Stimulated activated CD4-positive, alpha-beta T cell treated with anti-CD3 and anti-CD28 coated beads, Interleukin-12 subunit alpha, Interleukin-12 subunit beta, amount 100 ng/mL, for 24 hours (primary cell): ENCODE data around the gene CCR8.
"Not testable (repeated sequence)": the region's sequence is repeated elsewhere in the genome, so short reads cannot be mapped to it uniquely, and the experiment has no call there.

Source experiments
- DNase-seq, 2 experiments: peaks; one replicate each; pipeline ENCODE4 v3.0.0-alpha.2; 2020; ENCODE audit warnings: low read depth in 2 of 2

CCR8 gene

DNA sequence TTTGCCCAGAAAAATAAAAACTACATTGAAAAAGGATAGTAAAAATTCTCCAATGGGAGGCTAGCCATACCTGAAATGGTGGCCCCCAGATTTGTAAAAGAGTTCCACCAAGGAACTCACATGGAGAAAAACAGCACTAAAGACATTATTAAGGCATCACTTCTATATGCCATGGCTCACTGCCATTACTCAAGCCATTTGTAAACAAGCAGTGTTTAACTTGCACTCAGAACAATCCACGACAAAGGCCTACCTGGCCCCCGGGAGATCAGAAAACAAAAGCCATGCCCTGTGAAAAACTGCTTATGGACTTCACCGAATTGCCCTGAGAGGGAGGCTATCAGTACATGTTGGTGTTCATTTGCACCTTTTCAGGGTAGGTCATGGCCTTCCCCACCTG is 19.6 kb downstream of the CCR8 start:
- no peak for DNase-seq

DNA sequence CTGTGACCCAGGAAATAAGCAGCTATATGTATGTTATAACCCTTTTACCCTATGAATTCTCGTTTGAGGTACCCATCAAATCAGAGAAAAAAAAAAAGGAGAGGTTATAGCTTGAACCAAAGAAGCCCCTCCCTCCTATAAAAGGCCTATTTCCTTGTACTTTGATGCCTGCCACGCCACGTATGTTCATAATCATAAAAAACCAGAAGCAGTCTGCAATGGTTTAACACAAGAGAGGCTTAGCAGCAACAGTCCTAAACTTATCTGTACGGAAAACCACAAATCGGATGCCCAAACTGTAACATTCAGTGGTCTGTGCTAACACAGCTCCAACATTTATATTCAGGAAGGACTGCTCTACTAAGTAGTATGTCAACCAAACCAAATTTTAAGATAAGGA is 21.2 kb downstream of the CCR8 start:
- no peak for DNase-seq

DNA sequence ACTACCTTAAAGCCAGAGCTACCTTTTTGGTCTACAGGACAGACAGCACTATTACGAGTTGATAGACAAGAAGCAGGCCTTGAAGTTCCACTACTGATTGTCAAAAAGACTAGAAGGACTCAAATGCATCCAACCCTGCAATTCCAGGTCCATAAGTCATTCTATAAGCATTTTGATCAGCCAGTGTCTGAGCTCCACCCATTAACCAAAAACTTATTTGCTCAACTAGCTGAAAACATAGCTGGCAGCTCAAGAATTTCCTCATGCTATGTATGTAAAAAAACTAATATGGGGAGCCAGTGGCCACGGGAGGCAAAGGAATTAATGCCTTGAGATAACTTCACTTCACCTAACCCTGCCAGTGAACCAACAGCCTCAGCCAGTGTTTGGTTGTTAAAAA is 21.6 kb downstream of the CCR8 start:
- not testable (repeated sequence) for DNase-seq

DNA sequence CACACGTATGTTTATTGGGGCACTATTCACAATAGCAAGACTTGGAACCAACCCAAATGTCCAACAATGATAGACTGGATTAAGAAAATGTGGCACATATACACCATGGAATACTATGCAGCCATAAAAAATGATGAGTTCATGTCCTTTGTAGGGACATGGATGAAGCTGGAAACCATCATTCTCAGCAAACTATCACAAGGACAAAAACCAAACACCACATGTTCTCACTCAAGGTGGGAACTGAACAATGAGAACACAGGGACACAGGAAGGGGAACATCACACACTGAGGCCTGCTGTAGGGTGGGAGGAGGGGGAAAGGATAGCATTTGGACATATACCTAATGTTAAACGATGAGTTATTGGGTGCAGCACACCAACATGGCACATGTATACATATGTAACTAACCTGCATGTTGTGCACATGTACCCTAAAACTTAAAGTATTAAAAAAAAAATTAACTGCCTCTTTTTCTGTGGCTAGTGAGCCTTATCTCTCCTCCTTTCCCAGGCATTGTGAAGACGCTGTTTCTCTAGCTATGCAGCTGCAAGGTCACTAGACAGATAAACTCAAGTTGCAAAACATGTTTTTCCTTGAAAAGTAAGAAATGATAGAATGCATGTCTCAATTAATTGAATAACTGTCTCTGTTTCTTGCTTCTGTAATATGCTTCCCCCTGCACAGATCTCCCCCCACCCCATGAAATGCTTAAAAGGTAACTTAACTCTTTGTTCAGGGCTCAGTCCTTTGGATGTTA is 23.8 kb downstream of the CCR8 start:
- DNase-seq = not testable (repeated sequence)

DNA sequence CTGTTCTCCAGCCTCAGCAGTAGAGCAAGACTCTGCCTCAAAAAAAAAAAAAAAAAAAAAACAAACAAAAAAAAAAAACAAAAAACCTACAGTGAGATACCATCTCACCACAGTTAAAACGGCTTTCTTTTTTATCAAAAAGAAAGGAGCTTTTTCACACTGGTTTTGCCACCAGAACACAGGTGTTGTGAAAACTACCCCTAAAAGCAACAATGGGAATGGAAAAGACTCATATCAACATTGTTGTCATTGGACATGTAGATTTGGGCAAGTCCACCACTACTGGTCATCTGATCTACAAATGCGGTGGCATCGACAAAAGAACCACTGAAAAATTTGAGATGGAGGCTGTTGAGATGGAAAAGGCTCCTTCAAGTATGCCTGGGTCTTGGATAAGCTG is 28.8 kb downstream of the CCR8 start:
- DNase-seq = no peak

DNA sequence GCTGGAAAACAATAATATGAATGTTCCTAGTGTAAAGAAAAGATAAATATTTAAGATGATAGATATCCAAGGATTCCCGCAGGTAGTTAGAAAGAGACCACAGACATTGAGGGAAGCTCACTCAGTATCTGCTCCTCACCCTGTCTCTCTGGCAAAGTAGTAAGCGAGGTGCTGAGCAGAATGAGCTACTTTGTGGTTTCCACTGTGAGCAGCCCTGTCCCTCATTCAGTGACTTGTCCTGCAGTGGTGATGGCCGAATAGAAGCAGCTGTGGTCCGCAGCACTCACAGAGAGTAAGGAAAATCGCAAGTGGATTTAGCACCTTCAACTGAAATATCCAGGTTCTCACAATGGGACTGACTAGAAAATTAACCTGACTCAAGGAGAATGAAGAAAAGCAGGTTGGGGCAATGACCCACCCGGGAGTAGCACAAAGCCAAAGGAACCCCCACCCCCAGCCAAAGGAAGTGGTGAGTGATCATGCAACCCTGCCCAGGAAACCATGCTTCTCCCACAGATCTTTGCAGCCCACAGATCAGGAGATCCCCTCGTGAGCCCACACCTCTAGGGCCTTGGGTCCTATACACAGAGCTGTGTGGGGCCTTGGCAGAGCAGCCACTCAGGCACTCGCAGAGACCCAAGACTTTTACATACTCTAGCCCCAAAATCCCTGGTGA is 31.9 kb downstream of the CCR8 start:
- DNase-seq = no peak

DNA sequence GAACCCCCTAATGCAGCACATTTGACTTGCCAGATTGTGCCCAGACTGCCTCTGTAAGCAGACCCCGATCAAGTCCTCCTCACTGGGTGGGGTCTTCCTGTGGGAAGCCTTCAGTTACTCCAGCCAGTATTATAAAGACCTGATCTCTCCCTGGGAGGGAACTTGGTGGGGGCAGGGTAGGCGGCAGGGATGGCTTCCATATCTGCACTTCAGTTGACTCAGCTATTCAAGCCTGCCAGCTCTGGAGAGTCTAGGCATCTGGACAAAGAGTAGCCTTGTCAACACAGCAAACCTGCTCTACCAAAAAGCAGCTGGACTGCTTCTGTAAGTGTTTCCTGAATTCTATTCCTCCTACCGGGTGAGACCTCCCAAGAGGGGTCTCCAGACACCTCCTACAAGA is 32.7 kb downstream of the CCR8 start:
- DNase-seq = no peak

DNA sequence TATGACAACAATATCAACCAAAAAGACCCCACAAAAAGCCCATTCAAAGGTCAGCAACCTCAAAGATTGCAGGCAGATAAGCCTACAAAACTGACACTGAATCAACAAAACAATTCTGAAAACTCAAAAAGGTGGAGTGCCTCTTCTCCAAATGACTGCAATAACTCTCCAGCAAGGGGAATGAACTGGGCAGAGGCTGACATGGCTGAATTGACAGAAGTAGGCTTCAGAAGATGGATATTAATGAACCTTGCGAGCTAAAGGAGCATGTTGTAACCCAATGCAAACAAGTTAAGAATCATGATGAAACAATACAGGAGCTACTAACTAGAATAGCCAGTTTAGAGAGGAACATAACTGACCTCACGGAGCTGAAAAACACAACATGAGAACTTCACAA is 33.3 kb downstream of the CCR8 start:
- DNase-seq = no peak

DNA sequence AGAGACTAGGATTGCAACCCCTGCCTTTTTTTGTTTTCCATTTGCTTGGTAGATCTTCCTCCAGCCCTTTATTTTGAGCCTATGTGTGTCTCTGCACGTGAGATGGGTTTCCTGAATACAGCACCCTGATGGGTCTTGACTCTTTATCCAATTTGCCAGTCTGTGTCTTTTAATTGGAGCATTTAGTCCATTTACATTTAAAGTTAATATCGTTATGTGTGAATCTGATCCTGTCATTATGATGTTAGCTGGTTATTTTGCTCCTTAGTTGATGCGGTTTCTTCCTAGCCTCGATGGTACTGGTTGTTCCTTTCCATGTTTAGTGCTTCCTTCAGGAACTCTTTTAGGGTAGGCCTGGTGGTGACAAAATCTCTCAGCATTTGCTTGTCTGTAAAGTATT is 40.9 kb downstream of the CCR8 start:
- DNase-seq = not testable (repeated sequence)

DNA sequence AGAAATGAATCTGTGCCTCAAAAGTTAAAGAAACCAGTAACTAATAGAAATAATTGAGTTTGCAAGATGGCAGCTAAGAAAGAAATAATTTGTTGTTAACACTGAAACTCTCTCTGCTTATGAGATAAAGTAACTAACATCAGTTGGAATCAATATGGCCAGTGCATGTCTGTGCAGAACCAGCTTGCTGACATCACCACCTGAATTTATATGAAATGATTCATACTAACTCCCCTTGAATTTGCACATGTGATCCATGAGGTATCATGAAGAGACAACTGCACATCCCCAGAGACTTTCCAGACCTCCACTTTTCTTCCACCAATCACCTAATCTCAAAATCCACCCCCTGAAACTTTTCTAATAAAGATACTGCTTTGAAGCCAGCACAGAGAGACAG is 43.3 kb downstream of the CCR8 start:
- no peak for DNase-seq

DNA sequence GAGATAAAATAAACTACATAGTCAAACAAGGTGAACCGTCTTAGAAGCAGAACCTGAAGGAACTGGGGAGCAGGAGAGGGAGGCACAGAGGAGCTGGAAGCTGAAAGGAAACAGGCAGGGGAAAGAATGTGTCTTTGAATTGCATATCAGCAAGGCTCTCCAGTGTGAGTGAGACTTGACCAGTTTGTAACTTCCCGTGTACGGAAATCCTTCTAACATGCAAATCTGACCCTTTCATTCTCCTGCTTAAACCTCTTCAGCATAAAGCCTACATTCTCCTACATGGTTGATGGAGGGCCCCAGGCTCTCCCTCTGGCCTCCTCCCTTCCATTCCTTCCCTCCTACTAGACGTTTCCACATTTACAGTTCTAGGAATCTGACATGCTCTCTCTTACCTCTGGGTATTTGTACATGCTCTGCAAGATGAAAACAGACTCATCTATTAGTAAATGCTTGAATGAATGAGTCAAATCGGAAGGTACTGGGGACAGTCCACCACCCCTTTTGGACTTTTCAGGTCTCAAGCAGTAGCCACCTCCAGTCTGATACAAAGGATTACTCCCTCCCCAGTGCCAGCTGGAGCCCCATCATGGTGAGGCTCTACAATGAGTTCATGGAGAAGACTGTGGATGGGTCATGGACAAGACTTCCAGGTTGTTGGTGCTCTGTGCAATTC is 47.6 kb downstream of the CCR8 start:
- no peak for DNase-seq

DNA sequence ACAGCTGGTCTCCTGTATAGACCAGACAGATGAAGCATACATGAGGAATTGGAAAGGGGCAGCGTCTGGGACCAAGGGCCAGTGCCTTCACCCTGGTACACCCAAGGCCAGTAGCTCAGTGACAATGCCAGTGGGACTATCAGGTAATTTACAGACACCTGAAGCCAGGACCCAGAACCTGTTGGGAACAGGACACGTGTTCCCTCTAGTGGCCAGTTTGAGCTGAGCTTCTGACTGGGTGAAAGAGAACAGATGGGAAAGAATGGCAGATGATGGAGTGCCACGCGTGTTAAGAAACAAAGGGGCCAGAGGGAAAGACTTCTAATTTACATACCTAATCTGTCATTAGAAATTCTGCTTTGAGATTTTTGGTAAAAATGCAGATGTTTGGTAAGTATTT is 48.6 kb downstream of the CCR8 start:
- DNase-seq = peak in 1 of 2 experiments; percentile 45

DNA sequence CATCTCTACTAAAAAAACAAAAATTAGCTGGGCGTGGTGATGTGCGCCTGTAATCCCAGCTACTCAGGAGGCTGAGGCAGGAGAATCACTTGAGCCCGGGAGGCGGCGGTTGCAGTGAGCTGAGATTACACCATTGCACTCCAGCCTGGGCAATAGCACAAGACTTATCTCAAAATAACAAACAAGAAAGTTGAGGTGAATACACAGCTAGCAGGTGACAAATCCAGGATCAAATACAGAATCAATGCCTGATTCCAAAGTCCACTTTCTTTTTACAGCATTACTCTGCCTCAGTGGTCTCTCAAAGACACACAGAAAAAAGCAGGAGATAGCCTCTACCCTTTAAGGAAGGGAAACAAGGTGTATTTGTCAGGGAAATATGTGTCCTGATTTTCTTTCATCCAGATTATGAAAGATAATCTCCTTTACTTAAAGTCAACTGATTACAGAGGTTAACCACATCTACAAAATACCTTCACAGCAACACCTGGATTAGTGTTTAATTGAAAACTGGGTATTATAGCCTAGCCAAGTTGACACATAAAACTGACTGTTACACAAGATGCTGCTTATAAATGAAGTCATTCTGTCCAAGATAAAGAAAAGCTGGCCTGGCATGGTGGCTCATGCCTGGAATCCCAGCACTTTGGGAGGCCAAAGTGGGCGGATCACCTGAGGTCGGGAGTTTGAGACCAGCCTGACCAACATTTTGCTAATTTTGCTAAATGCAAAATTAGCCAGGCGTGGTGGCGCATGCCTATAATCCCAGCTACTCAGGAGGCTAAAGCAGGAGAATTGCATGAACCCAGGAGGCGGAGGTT is 49.7 kb downstream of the CCR8 start:
- no peak for DNase-seq

DNA sequence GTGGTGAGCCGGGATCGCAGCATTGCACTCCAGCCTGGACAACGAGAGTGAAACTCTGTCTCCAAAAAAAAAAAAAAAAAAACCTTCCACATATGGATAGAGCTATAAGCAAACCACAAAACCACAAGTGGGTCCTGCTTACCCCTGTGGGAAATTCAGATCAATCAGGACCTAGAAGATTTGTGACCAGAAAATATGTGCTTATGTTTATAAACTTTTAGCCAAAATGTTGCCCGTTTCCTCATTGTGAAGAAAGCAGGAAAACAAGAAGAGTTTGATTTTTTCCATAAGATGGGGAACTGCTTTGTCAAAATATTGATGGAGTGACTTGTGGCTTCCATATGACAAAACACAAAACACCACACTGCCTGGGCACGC is 50.3 kb downstream of the CCR8 start:
- no peak for DNase-seq

DNA sequence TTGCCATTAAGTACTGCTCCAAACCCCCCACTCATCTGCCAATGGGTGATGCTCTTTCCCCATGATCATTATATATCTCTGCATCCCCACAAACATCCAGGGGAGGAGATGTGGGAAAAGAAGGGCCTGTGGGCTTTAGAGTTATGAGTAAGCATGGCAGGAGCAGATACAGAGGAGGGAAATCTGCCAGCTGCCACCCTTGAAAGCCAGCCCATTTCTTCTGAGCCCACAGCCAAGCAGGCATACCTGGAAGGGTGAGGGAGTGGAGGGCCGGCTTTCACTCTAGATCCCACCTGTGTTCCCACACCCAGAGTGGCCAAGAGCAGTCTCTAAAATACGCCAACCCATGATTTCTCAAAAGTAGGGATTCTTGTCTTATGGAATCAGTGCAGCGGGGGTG is 51.9 kb downstream of the CCR8 start:
- no peak for DNase-seq
